Fibroblast of skin of left quadriceps (primary cell): Measurements from ENCODE around the gene IFT27.

Experiments
- DNase-seq, 2 experiments: peaks; one replicate each; pipeline ENCODE4 v3.0.0-alpha.2; 2013; ENCODE audit warnings: low read depth in 2 of 2

IFT27 gene

DNA sequence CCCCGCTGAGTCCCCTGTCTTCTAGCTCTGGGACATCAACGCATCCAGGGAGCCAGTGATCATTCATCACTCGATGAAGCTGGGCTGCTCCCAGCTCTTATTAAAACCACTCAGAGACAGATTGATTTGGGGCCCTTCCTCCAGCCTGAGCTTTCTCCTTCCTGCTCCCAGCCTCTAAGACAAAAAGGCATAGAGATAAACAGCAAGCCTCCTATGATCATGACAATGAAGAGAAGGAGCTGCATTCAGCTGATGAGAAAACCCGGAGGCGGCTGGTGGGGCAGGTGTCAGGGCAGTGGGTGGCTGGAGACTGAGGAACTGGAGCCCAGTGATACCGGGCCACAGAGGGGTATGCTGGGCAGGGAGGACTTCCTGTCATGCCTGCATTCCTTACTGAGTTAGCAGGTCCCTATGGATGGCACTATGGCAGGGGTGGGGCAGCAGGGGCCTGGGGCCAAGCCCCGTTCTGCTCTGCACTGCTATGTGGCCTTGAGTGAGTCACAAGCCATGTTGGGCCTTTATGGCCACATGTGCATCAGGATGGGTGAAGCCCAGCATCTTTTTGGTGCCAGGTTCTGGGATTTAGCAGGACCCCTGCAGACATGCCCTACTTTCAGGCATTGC lies 20.7 kb upstream of the IFT27 start:
- DNase-seq, result no peak

DNA sequence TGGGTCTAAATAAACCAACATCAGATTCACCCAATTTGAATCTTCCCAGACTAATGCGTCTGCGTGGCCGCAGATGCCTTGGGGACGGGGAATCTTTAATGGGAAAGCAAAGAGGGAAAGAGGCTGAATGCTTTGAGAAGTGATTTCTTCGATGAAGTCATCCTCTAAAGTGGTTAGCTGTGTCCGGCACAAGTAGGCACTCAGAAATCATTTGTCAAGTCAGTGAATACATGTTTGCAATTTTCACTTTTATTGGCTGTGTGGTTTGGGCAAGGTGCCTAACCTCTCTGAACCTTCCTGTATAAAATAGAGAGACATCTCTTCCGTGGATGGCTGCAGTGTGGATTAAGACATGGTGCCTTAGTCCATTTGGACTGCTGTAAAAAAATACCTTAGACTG lies 19.7 kb upstream of the IFT27 start:
- no peak for DNase-seq

DNA sequence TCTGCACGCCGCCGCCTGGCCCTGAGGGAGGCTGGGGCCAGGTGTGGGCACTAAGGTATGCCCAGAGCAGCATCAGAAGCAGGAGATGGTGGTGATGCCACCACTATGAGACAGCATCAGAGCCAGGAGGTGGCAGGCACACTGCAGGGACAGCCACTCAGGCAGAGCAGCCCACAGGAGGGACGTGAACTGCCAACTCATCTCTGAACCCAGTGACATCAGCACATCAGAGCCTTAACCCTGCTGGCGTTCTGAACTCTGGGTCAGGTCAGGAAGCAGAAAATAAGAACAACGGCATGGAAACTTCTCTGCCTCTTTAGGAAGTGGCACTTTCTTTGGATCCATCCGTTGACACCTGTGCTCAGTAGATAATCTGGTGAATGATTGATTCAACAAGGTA lies 14.7 kb upstream of the IFT27 start:
- DNase-seq, result no peak

DNA sequence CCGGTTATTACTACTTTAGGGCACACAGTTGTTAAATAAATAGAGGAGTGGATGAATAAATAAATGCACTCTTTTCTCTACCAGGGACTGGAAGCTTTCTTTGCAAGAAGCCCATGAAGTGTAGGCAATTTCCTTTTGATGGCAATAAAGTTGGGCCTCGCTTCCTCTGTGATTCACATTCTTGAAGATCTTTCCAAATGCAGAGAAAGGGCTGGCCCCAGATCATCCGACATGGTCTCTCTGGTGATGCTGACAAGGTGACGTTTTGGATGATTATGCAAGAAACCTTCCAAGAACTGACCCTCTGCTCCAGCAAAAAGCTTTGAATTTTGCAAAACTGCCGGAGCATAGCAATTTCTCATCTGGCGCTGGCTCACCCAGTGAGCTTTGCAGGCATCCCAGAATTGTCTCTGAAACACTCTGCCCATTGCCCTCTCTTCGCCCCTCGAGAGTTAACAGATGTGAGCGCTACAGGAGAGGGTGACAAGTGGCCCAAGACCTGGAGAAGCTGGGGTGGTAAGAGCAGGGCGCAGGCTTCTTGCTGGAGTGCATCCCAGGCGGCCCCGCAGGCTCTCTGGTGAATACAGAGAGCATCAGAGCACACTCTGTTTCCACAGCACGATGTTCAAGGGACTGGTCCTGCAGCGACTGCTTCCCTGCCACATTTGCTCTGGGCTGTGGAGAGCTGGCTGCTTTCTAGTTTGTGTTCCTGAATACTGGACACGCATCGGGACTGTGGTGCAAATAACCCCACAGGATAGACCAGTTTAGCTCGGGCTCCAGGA lies 11.5 kb upstream of the IFT27 start:
- DNase-seq, result no peak

DNA sequence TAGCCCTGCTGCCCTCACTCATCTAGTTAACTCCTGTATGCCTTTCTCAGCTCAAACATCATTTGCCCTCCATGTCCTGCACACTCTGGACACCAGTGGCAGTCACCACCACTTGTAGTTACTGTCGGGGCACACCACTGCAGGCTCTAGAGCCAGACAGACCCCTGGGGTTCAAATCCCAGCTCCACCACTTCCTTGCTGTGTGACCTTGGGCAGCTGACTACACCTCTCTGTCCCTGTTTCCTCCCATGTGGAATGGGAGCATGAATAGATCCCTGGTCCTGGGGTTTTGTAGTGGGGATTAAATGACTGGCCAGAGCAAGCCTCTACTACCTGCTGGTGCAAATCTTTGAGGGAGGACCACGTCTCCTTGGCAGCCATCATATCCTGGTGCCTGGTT lies 7.8 kb upstream of the IFT27 start:
- no peak for DNase-seq

DNA sequence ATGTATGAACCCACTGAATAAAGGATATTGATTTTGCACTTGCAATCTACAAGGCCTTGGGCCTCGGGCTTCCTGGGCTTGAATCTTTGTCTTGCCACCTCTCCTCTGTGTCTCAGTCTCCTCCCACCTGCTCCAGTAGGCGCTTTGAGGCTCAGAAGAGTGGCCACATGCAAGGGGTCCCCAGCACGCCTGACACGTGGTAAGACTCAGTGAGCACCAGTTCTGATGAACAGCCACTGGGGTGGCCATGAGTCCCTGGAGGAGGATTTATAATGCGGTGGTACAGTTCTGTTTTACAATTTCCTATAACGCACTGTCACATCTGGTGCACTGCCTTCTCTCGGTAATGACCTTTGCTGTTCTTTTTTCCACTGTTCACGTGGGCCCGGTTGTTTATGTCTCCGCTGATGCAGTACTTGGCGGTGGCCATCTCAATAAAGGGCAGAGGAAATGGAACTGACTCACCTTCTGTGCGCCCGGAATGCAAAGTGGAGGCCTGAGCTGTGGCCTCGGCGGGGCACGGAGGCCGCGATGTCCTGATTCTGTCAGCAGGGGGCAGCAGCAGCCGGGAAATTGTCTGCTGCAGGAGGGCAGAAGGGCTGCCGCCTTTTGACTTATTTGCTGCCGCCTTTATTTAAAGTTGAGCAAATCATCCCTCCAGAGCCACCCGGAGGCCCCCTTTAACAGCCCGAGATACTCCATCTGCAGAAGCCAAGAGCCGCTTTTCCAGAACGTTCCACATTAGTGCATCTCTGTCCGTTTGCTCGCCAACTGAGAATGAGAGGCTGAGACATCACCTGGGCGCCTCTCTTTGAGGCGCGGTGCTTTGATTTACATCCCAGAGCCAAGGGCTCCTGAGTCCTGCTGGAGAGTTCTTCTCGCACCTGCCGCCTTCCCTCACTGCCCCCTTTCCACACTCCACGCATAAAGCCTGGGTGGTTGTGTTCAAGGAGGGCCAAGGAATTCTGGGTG lies 6.0 kb upstream of the IFT27 start:
- DNase-seq, result peak; percentile 29 to 34

DNA sequence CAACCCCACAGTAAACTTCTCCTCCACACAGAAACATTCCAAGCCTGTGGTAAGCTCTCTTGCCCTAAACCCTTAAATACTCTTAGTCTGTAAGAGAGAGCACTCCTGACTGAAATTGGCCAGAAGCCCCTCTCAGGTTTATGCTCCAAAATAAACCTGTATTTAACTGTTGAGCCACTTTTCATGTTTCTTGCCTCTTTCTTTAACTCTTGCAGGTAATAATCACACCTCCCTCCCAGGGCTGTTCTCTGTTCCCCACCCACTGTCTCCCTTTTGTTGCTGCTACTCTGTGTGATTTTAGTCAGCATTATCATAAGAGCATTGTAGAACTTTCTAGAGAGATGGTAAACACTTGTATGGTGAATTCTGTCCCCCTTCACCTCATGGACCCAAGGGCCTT lies 2.1 kb upstream of the IFT27 start:
- DNase-seq, result no peak

DNA sequence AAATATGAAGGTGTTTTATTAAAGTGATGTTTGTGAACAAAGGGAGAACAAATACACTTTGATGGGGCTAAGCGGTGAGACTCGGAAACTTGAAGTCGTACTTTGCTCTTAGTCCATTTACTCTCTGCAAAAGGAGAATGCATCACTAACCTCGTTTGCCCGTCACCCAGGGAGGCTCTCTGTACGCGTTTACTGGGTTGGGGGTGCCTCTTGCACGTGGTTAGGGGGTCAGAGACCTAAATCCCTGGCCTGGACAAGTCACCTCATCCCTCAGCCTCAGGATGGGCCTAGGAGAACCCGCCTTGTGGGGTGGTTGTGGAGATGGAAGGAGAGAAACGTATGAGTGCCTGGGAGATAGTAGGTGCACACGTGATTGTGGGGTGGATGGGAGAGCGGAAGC lies 803 bp upstream of the IFT27 start:
- no peak for DNase-seq

DNA sequence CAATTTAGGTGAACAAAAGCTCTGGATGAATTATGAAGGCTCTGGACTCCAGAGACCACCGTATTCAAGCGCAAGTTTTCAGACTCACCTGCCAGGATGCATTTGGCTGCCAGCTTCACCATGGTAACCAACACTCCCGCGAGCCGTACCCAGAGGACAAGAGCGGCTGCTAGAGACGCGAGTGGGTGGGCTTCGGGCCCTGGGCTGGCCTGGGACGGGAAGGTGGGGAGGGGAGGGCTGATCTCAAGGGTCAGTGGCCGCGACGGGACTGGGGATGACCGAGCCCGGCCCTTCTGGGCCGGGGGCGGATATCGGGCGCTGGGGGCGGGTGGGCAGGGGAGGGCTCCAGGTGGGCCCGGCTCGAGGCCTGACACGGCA lies 344 bp downstream of the IFT27 start:
- DNase-seq, result no peak

DNA sequence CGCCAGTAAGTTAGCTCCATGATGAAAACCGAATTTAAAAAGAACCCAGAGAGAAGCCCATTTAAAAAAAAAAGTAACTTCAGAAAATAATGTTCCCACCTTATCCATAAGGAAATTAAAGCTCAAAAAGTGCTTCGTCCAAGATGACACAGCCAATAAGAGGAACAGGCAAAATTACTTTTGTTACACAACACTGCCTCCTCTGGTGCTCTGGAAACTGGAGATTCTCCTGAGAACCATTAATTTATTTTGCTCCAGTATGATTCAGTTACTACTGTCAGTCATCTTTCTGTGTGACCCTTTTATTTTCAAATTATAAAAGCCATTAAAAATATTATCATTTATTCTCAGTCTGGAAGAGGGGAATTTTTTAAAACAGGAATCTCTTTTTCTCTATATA lies 2.0 kb downstream of the IFT27 start:
- no peak for DNase-seq

DNA sequence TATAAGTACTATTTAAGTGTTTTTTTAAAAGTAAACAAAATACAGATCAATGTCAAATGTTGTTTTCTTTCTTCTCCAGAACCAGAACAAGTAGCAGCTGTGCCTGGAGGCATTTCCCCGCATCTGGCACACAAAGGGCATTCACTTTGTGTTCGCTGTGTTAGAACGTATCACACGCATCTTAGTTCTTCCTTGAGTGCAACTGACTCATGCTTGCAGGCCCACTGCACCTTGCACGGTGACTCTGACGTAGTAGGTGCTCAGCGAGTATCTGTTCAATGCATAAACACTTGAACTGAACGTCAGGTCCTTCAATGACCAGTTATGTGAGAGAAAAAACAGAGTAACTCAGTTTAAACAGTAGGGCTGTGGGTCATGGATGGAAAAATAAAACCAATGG lies 3.5 kb downstream of the IFT27 start:
- no peak for DNase-seq

DNA sequence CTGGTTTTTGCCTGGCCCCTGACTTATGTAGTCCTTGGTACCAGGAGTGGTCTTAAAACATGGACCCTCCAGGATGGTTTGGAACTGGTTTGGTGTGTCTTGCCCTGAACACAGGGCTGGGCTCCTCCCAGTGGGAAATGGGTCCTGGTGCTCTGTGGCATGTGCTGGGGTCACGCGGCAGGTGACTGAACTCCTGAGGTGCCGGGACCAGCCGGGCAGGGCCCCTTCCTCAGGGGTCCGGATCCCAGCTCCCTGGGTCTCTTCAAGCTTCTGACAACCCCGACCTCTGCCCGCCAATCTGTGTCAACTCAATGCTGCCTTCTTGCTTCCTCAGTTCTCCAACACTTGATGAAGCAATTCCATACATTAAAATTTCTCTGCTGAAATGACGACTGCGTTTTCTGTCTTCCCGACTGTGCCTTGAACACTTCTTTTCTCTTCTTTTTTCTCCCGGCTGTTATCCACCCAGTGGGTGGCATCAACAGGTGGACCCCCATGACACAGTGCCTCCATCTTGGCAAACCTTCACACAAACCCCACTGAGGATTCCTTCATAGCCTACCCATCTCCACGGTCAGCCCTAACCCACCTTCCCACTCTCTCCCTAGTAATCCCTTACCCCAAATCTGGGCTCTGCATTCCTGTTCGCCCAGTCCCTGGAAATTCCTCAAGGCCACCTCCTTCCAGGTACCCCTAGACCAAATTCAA lies 4.4 kb downstream of the IFT27 start:
- DNase-seq, result no peak

DNA sequence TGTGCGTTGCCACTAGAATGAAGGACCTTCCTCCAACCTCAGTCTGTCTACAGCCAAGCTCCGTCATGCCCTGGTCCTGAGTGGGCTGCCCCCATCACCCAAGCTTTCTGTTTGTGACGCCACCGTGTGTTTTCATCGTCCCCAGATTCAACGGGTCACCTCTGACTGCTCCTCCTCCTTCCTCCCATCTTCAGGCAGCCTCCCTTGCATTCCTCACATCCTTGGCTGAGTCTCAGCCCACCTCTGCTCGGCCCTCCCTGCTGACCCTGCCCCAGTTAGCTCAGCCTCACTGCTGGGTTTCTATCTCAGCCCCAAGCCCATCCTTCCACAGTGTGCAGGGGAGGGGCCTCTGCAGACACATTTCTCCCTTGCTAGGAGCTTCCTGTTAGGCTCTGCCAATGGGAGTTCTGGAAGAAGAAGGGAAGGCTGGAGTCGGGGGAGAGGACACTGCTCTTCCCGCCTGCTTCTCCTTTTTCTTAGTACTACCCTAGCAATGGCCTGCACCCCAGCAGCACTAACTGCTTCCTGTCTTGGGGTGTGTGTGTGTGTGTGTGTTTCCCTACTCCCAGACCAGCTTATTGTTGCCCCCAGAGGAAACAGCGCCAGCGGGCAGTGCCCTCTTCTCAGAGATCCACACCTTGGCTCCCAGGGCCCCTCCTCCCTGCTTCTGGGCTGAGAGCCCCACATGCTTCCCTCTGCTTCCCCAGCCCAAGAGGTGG lies 5.2 kb downstream of the IFT27 start:
- DNase-seq, result no peak

DNA sequence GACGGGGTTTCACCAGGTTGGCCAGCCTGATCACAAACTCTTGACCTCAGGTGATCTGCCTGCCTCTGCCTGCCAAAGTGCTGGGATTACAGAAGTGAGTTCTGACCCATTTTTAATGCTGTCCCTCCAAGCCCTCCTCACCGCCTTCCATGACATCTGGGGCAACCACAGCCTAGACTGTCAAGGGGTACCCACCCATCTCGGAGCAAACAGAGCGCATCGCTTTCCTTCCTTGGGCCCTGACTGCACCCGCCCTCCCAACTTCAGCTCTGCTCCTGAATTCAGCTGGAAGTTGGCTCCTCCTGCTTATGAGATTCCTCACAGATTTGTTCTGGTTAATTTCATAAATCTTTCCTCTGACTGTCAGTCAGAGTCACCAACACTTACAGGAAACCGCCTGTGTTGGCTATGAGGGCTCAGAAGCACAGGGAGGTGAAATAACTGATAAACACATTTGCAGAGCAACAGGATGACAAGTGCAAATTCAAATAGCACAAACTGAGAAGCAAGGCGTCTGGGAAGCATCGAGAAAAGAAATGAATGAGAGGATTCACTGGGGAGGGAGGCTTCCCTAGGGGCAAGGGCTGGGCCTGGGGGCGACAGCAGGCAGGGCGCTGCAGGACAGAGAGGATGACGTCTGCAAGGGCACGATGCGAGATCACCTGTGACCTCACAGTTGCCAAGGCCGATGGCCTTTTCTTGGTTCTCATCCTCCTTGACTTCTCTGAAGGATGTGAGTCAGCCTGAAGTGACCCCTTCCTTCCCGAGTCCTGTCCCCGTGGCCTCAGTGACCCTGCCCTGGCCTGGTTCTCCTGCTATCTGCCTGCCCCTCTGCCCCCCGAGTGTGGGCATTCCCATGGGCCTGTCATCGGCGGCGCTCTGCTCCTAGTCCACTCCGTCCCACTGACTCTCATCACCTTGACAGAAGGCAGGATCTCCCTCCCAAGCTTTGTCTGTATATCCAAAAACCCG lies 6.1 kb downstream of the IFT27 start:
- DNase-seq, result no peak

DNA sequence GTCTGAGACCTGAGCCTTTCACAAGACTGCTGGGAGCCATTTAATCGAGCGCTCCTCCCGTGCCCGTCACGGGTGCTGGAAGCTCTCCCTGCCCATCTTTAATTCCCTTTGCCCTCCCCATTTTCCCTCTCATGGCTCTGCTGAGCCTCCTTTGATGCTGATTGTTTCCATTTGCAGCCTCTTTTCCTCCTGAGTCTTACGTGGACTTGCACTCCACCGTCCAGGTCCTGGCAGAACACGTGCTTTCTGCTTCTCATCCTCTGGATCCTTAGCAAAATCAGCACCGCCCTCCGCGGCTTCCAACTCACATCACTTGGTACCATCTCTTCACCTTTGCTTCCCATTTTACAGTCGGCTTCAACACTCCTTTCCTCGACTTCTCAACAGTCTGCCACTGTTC lies 7.3 kb downstream of the IFT27 start:
- no peak for DNase-seq

DNA sequence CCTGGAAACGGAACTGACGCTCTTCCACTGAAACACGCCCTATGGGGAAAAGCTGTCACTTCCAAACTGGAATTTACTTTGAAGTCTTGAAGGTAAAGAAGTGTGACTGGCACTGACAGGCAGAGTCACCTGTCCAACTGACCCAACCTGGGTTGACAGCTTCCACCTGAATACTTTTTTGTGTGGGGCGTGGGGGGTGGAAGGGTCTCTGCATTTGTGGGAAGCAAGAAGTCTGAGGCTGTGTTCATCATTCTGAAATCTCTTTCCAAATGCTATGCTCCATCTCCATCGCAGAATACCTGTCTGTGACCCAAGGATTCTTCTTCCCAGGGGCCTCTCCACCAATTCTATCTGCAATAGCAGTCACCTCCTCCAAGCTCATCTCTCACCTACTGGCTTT lies 7.8 kb downstream of the IFT27 start:
- no peak for DNase-seq

DNA sequence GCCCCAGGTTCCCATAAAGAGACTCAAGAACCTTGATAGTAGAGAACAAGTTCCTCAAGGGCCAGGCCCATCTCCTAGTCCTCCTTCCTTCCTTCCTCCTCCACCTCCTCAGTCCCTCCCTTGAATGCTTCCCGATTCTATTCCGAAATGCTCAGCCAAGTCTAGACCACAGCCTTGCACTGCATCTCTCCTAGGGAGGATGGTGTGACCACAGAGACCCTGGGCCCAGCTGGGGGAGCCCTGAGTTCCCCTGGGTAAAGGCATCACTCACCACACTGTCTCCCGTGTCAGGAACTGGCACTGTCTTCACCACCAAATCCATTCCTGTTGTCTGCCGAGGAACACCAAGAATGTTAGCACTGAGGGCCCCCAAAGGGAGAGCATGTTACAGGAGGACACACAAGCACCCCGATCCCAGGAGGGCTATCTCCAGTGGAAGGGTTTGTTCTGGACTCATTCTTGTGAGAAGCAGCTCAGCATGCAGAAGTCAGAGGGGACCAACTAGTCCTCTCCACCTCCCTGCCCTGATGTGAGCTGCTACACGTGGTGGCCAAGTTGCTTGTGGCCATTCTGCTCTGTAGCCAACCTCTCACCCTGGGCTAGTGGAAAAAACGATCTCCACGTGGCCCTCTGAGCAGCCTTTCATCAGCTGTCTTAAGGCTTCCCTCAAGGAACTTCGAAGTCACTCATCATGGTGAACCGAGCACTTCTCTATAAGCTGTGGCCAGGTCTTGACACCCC lies 8.7 kb downstream of the IFT27 start:
- DNase-seq, result no peak

DNA sequence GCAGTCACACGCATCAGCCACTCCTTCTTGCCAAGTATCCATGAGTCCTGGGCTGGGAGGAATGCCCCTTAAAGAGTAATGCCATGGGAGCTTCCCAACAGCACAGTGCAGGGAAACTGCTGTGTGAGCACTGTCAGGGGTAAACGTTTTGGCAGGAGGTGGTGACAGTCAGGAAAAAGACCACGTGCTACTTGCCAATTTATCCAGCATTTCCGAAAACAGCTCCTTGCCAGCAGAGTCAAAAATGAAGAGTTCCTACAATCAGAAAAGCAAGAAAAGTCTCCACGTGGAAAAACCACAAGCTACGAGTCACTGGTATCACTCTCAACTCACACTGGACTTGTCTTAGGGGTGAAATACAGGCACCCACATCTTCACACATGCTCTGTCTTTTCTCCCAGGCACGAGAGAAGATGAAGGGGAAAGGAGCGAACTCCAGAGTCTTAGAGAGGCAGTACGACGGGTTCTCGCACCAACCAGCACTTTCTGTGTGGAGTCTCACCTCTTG lies 9.9 kb downstream of the IFT27 start:
- no peak for DNase-seq
